ENCODE results near the gene FAM3A. TPM values are rescaled to one million over a fixed set of nuclear protein-coding genes. Genes with fewer than 3 reads are reported as not detected.
A peak's percentile ranks its signal among the peaks of the same experiment; 100 is the strongest.

Gene FAM3A
- total and polyA plus RNA-seq, 2 donors (not counting 1 experiment from before 2014, with no cell fraction given) = 17.3 to 30.2 TPM

DNA sequence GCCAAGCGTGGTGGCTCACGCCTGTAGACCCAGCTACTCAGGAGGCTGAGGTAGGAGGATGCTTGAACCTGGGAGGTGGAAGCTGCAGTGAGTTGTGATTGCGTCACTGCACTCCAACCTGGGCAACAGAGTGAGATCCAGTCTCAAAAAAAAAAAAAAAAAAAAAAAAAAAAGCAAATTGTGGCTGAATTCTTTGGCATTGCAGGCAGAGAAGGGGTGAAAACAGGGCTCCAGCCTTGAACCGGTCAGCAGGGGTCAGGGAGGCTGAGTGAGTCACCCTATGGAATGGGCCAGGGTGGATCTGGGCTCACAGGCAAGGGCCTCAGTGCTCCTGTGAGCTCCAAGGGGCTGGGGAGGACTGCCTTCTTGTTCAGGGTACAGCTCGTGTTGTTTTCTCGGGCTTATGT, 13.2 kb upstream of the FAM3A start:
- no peak overlapping the region for H2AFZ ChIP-seq (ENCODE audit: low read length)
- DNase-seq (ENCODE audit: low read depth in 2 of 2) = peak in 1 of 2 donors; percentile 69
- no peak overlapping the region for H3K27ac ChIP-seq (ENCODE audit: insufficient read depth, low read length)
- no peak overlapping the region for H3K9ac ChIP-seq (ENCODE audit: insufficient read depth, low read length)
- H4K20me1 ChIP-seq (ENCODE audit: control insufficient read depth, extremely low read depth, insufficient read depth, low read length) = no peaks in the 10 kb centered on the region
- no peak overlapping the region for H3K4me3 ChIP-seq (replicated peaks in 1 of 4; ENCODE audit: control extremely low read depth in 1 of 4, insufficient read depth in 1 of 4, low read depth in 3 of 4, low read length in 4 of 4)
- H3K27me3 ChIP-seq (ENCODE audit: control insufficient read depth, insufficient read depth, low read length) = no peaks in the 10 kb centered on the region
- TF ChIP-seq, protein P1, sequence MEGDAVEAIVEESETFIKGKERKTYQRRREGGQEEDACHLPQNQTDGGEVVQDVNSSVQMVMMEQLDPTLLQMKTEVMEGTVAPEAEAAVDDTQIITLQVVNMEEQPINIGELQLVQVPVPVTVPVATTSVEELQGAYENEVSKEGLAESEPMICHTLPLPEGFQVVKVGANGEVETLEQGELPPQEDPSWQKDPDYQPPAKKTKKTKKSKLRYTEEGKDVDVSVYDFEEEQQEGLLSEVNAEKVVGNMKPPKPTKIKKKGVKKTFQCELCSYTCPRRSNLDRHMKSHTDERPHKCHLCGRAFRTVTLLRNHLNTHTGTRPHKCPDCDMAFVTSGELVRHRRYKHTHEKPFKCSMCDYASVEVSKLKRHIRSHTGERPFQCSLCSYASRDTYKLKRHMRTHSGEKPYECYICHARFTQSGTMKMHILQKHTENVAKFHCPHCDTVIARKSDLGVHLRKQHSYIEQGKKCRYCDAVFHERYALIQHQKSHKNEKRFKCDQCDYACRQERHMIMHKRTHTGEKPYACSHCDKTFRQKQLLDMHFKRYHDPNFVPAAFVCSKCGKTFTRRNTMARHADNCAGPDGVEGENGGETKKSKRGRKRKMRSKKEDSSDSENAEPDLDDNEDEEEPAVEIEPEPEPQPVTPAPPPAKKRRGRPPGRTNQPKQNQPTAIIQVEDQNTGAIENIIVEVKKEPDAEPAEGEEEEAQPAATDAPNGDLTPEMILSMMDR (conservative IDR thresholded peaks at IDR 0.05 in 1 of 2, IDR thresholded peaks at IDR 0.05 in 1 of 2; ENCODE audit: low read depth in 1 of 2, low read length in 2 of 2) = no peak
- no peak for TF ChIP-seq EZH2 (IDR thresholded peaks at IDR 0.05; ENCODE audit: low read length, missing control alignments)
- H3K4me1 ChIP-seq (ENCODE audit: control insufficient read depth, extremely low read depth, insufficient read depth, low read length) = peaks cover 3% of the 10 kb centered on the region
- no peaks in the 10 kb centered on the region for H3K79me2 ChIP-seq (ENCODE audit: control insufficient read depth, insufficient read depth, low read length)
- no peak overlapping the region for H3K4me2 ChIP-seq (ENCODE audit: extremely low read depth, insufficient read depth, low read length)
- H3K9me3 ChIP-seq (ENCODE audit: control insufficient read depth, insufficient read depth, low read depth, low read length) = no peaks in the 10 kb centered on the region
- peaks cover 16% of the 10 kb centered on the region for H3K36me3 ChIP-seq (ENCODE audit: control insufficient read depth, insufficient read depth, low read length)

DNA sequence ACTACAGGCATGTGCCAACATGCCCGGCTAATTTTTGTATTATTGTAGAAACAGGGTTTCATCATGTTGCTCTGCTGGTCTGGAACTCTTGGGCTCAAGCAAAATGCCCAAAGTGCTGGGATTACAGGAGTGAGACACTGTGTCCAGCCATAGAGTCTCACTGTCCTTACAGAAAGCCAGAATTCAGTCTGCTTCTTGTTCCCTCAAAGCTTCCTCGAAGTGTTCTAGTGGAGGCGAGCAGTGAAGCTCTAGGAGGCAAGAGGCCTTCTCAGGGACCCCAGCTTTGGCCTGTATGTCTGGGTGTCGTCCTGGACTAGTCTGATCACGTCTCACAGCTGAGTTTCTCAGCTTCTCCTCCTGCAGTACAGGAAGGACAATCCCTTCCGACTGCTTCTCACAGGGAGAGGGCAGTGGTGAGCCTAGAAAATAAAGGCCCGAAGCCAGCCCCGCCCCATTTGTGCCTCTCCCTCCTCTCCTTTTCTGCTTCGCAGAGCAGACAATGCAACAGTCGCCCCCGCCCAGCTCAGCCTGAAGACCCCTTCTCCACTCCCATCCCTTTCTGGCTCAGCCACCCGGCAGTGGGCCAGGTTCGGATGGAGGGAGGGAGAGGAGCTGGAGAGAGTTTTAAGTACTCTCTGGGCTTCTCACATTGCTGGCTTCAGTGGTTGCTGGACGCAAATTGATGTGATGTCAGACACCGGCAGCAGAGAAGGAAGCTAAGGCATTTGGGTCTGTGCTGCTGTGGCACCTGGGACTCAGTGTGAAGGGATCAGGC, 11.1 kb upstream of the FAM3A start:
- DNase-seq (ENCODE audit: low read depth in 2 of 2) = peak; percentile 73 to 80
- Histone ChIP-seq H3K79me2 (ENCODE audit: control insufficient read depth, insufficient read depth, low read length) (no peaks in the 10 kb centered on the region), H3K27ac (ENCODE audit: insufficient read depth, low read length) (peak overlapping the region; percentile 43), H3K27me3 (ENCODE audit: control insufficient read depth, insufficient read depth, low read length) (no peaks in the 10 kb centered on the region), H3K4me1 (ENCODE audit: control insufficient read depth, extremely low read depth, insufficient read depth, low read length) (peaks cover 3% of the 10 kb centered on the region), H4K20me1 (ENCODE audit: control insufficient read depth, extremely low read depth, insufficient read depth, low read length) (no peaks in the 10 kb centered on the region), H3K4me2 (ENCODE audit: extremely low read depth, insufficient read depth, low read length) (peak overlapping the region; percentile 67), H3K9ac (ENCODE audit: insufficient read depth, low read length) (no peak overlapping the region), H2AFZ (ENCODE audit: low read length) (no peak overlapping the region), H3K4me3 (replicated peaks in 1 of 4; ENCODE audit: control extremely low read depth in 1 of 4, insufficient read depth in 1 of 4, low read depth in 3 of 4, low read length in 4 of 4) (peak overlapping the region in 1 of 4 experiments; percentile 28), H3K9me3 (ENCODE audit: control insufficient read depth, insufficient read depth, low read depth, low read length) (no peaks in the 10 kb centered on the region), H3K36me3 (ENCODE audit: control insufficient read depth, insufficient read depth, low read length) (peaks cover 7% of the 10 kb centered on the region)
- no peak for TF ChIP-seq EZH2 (IDR thresholded peaks at IDR 0.05; ENCODE audit: low read length, missing control alignments)
- TF ChIP-seq, protein P1 (conservative IDR thresholded peaks at IDR 0.05 in 1 of 2, IDR thresholded peaks at IDR 0.05 in 1 of 2; ENCODE audit: low read depth in 1 of 2, low read length in 2 of 2) = peak; percentile 37 to 58

DNA sequence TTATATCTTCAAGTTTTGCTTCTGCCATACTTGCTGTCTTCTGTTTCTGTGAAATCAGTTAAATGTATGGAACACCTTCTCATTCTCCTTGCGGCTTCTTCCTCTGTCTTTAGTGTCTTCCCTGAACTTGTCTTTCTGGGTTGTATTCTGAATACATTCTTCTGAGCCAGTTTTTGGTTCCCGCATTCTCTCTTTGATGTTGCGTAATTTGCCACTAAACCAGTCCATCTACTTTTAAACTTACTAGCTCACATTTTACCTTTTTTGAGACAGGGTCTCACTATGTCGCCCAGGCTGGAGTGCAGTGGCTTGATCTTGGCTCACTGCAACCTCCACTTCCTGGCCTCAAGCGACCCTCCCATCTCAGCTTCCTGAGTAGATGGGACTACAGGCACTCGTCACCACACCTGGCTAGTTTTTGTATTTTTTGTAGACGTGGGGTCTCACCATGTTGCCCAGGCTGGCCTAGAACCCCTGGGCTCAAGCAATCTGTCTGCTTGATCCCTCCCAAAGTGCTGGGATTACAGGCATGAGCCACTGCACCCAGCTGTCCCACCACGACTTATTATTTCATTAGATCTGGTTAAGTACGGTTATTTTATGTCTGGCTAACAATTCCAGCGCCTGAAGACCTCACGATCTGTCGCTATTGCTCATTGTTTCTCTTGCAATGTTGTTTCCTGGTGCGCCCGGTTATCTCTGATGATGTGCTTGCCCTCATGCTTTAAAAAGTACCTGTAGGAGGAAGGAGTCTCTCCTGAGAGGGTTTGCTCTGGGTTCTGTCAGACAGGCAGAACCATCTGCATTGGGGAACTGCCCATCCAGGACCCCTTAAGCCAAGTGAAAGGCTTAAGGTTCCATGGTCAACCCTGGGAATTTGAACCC, 9.8 kb upstream of the FAM3A start:
- Histone ChIP-seq H3K36me3 (ENCODE audit: control insufficient read depth, insufficient read depth, low read length) (peaks cover 4% of the 10 kb centered on the region), H3K9ac (ENCODE audit: insufficient read depth, low read length) (no peak overlapping the region)
- DNase-seq (ENCODE audit: low read depth in 2 of 2) = no peak

More for the DNA sequence above, 9.8 kb upstream of the FAM3A start:
- Histone ChIP-seq H3K4me2 (ENCODE audit: extremely low read depth, insufficient read depth, low read length) (no peak overlapping the region), H4K20me1 (ENCODE audit: control insufficient read depth, extremely low read depth, insufficient read depth, low read length) (no peaks in the 10 kb centered on the region), H2AFZ (ENCODE audit: low read length) (no peak overlapping the region), H3K27ac (ENCODE audit: insufficient read depth, low read length) (no peak overlapping the region), H3K4me3 (replicated peaks in 1 of 4; ENCODE audit: control extremely low read depth in 1 of 4, insufficient read depth in 1 of 4, low read depth in 3 of 4, low read length in 4 of 4) (no peak overlapping the region), H3K9me3 (ENCODE audit: control insufficient read depth, insufficient read depth, low read depth, low read length) (no peaks in the 10 kb centered on the region), H3K79me2 (ENCODE audit: control insufficient read depth, insufficient read depth, low read length) (no peaks in the 10 kb centered on the region), H3K4me1 (ENCODE audit: control insufficient read depth, extremely low read depth, insufficient read depth, low read length) (peaks cover 3% of the 10 kb centered on the region), H3K27me3 (ENCODE audit: control insufficient read depth, insufficient read depth, low read length) (no peaks in the 10 kb centered on the region)
- TF ChIP-seq, protein P1 (conservative IDR thresholded peaks at IDR 0.05 in 1 of 2, IDR thresholded peaks at IDR 0.05 in 1 of 2; ENCODE audit: low read depth in 1 of 2, low read length in 2 of 2) = no peak
- no peak for TF ChIP-seq EZH2 (IDR thresholded peaks at IDR 0.05; ENCODE audit: low read length, missing control alignments)
